Measurements from ENCODE around the gene CMPK2.
"Not testable (repeated sequence)": the region's sequence is repeated elsewhere in the genome, so short reads cannot be mapped to it uniquely, and the experiment has no call there.

CMPK2 gene

DNA sequence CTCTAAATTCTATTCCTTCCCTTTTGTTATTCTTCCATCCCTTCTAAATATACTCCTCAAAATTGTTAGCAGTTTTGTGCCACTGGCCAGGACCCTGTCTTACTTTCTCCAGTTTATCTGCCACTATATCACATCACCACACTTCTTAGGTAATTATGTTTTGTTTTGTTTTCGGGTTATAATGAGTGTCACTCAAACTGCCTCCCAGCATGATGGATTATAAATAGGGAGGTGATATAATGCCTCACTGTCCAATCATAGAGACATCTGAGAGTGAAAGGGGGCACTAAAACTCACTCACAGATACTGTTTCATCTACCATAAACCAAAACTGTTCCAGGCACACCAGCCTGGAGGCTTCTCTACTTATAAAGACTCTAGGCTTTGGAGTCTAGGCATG lies 15.3 kb upstream of the CMPK2 start:
- in situ Hi-C loops (cut with MboI; ENCODE audit: low sequenced_read_pairs) = no loop called here

- in situ Hi-C loops (cut with MboI; ENCODE audit: low sequenced_read_pairs) = no loop called here
Measured at GRCh38 chr2:6880200-6880733, 14.6 kb upstream of the CMPK2 start.

- in situ Hi-C loops (cut with MboI; ENCODE audit: low sequenced_read_pairs) = no loop called here
Measured at GRCh38 chr2:6879011-6879410, 13.3 kb upstream of the CMPK2 start.

- in situ Hi-C loops (cut with MboI; ENCODE audit: low sequenced_read_pairs) = no loop called here
Measured at GRCh38 chr2:6878549-6878948, 12.8 kb upstream of the CMPK2 start.

- in situ Hi-C loops (cut with MboI; ENCODE audit: low sequenced_read_pairs) = no loop called here
Measured at GRCh38 chr2:6877402-6878304, 11.9 kb upstream of the CMPK2 start, which contains the start of gene RSAD2. Gene RSAD2 (plus strand): TSS chr2:6877777. CDS start chr2:6877801, 24 bp downstream.

DNA sequence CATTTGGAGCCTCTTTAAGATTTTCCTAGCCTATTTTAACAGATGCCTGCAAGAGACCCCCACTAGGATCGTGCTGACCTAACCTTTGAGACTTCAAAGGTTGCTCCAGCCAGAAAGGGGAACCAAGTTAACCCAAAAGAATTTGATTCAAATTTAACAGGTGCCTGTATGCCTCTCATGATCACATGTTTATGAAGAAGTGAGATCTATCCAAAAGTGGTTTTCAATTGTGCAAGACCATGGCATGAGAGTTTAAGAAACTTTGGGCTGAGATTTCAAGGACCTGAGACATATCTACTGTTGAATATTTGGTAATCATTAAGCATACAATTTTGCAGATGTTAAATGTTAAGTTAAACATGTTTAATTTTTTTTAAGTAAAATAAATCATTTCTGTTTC lies 10.6 kb upstream of the CMPK2 start:
- in situ Hi-C loops (cut with MboI; ENCODE audit: low sequenced_read_pairs) = no loop called here

GRCh38 chr2:6874032-6874431 lies 8.3 kb upstream of the CMPK2 start:
- in situ Hi-C loops (cut with MboI; ENCODE audit: low sequenced_read_pairs) = no loop called here

DNA sequence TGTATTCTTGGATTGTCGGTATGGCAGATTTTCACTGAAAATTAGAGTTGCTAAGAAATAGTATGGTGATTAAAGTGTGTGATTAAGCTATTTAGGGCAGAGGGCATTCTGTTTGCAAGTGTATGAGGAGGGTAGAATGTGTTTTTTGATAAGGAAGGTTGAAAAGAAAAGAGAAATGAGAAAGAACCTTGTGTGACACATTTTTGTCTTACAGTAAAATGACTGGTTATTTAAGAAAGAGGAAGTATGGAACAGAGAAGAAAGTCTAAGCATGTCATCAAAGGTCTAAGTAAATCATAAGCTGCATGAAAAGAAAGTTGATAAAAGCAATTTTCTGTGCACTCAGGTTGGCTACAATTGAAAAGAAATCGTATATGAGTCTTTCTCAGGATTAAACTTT lies 6.7 kb upstream of the CMPK2 start:
- in situ Hi-C loops (cut with MboI; ENCODE audit: low sequenced_read_pairs) = no loop called here

GRCh38 chr2:6866982-6867381 lies 1.3 kb upstream of the CMPK2 start:
- in situ Hi-C loops (cut with MboI; ENCODE audit: low sequenced_read_pairs) = no loop called here

GRCh38 chr2:6866275-6866671 lies 566 bp upstream of the CMPK2 start:
- in situ Hi-C loops (cut with MboI; ENCODE audit: low sequenced_read_pairs) = no loop called here

GRCh38 chr2:6864923-6865345 lies 773 bp downstream of the CMPK2 start:
- in situ Hi-C loops (cut with MboI; ENCODE audit: low sequenced_read_pairs) = no loop called here

DNA sequence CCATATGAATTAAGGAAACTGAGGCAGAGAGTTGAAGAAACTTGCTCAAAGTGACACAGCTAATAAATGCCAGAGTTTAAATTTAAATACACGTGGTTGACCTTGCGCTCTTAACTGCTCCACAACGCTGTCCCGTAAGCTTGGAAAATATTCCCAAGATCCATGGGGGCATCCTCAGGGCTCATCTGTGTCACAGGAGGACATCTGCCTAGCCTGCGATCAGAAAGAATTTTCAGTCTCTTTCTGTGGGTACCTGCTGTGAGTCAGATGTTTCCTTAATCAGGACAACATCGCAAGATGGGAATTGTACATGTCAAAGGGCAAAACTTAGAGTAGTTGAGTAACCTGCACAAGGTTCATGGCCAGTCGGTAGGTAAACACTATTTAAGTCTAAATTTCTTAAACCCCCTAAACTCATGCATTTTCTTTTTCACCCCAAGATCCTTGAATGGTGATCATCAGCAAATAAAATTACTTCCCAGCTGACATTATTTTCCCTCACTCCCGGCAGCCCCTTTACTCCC lies 1.4 kb downstream of the CMPK2 start:
- in situ Hi-C loops (cut with MboI; ENCODE audit: low sequenced_read_pairs) = no loop called here

DNA sequence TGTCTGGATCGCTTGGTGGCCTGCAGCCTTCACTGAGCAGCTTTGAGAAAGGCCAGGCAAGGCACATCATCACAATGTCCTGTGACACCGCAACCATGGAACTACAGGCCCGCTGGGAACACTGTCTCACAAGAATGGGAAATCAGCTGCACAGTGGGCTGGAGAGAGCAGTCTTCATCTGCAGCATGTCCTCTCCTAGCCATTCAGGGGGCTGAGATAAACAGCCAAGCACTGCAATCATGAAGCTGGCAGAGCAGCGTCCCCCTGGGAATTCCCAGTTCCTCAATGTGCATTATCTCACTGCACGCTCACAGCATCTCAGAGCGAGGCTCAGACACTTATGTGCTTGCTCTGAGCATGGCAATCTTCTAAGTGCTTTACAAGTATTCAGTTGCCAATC lies 1.9 kb downstream of the CMPK2 start:
- in situ Hi-C loops (cut with MboI; ENCODE audit: low sequenced_read_pairs) = no loop called here

DNA sequence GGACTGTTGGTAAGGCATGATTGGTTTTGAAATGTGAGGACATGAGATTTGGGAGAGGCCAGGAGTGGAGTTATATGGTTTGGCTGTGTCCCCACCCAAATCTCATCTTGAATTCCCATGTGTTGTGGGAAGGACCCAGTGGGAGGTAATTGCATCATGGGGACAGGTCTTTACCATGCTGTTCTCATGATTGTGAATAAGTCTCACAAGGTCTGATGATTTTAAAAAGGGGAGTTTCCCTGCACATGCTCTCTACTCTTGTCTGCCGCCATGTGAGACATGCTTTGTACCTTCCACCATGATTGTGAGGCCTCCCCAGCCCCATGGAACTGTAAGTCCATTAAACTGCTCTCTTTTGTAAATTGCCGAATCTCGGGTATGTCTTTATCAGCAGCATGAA lies 5.4 kb downstream of the CMPK2 start:
- in situ Hi-C loops (cut with MboI; ENCODE audit: low sequenced_read_pairs) = no loop called here

GRCh38 chr2:6858466-6859027 lies 7.2 kb downstream of the CMPK2 start:
- in situ Hi-C loops (cut with MboI; ENCODE audit: low sequenced_read_pairs) = not testable (repeated sequence)

DNA sequence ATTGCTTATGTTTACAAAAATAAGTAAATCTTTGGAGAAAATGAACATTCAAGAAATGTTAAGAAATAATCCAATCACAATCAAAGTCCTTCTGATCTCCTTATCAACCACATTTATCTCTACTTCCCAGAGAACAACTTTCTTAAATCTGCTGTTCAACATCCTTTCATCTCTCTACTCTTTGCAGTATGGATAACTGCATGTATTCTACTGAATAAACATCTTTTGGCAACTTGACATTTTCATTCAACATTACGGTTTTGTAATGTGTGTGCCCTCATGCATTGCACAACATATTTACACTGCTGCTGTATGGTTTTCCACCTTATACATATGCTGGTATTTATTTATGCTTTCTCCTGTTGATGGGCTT lies 9.2 kb downstream of the CMPK2 start:
- in situ Hi-C loops (cut with MboI; ENCODE audit: low sequenced_read_pairs) = no loop called here

GRCh38 chr2:6855860-6856547 lies 9.7 kb downstream of the CMPK2 start:
- in situ Hi-C loops (cut with MboI; ENCODE audit: low sequenced_read_pairs) = no loop called here

DNA sequence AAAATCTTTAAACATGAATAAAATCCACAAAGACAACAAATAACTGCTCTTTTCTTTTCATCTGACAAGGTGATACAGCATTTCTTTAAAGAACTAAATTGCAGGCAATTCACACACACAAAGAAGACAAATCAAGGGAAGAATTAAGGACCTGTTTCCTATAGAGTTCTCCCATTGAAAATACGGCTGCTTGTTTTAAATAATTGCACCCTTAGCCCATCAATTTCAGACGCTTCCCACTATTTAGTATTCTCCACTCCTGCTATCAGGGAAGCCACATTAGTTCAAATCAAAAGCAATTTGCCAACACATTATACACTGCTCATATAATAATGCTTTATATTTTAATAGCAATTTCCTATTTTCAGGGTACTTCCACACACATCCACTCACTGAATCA lies 11.3 kb downstream of the CMPK2 start:
- in situ Hi-C loops (cut with MboI; ENCODE audit: low sequenced_read_pairs) = no loop called here

DNA sequence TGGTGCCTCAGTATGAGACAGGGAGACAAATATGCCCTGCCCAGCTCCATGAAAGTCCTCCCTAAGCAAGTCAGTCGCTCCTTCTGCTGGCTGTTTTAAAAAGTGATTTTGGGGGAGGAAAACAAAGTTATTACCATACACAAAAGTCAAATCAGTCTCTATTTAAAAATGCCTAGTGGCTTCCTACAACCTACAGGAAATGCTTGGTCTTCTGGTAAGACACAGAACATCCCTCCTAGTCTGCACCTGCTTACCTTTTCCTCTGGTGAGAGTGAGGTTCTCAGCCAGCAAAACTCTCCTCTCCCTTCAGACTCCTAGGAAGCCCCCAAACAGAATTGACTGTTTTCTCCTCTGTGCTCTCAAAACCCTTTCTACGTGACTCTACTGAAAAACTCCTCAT lies 13.5 kb downstream of the CMPK2 start:
- in situ Hi-C loops (cut with MboI; ENCODE audit: low sequenced_read_pairs) = no loop called here

GRCh38 chr2:6846967-6847681 lies 18.6 kb downstream of the CMPK2 start:
- in situ Hi-C loops (cut with MboI; ENCODE audit: low sequenced_read_pairs) = no loop called here

DNA sequence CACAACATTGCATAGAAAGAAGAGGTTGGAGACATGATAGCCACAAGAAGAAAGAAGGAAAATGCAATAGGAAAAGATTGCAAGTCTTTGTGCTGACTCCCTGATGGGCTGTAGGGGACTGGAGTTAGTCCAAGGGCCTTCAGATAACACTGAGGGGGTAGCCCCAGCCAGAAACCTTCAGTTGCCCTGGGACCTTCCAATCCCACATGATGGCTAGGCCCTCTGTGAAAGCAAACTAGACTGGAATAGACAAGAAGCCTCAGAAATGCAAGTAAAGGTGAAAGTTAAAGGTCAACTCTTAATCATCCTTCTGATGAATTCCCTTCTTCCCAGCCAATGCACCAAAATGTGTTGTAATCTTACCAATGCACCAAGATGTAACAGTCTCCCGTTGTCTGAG lies 19.2 kb downstream of the CMPK2 start:
- in situ Hi-C loops (cut with MboI; ENCODE audit: low sequenced_read_pairs) = no loop called here

Data from HL-60/S4 treated with phorbol 12-myristate 13-acetate at 8.2 ng/mL for 4 days and 3 days (cell line).